NCI-H345 treated with DMSO at 0.1 percent for 48 hours (cell line): ENCODE results near the gene TBCK.
"Not testable (repeated sequence)": the region's sequence is repeated elsewhere in the genome, so short reads cannot be mapped to it uniquely, and the experiment has no call there.

Experiments used
- DNase-seq: peaks from one replicate; lab custom pipeline; 2025; ENCODE audit not compliant: unreplicated experiment; lab: John Stamatoyannopoulos, UW

Gene TBCK

DNA sequence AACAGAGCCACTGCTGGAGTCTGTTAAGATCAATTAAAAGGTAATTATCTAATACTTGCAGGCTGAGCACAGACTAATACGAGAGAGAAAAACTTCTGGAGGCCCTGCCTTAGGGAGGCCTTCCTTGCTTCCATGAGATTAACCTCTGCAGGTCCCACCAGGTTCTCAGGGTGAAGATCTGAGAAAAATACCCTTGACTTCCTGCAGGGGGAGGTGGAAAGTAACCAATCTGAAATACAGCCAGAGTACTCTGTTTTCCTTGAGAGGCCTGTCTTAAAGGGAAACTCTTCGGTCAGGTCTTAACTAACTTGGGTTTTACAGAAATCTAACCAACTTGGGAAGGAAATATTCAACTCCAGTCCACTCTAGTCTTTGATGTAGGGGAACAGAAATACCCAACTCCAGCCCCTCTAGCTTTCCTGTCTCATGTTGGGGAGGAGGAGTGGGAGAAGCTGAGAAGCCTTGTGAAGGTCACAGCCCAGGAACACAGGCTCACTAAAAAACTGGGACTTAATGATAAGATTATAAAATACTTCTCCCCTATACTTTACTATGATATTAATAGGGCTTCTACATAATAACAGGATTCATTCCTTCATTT is 77.1 kb downstream of the TBCK start:
- no peak for DNase-seq

DNA sequence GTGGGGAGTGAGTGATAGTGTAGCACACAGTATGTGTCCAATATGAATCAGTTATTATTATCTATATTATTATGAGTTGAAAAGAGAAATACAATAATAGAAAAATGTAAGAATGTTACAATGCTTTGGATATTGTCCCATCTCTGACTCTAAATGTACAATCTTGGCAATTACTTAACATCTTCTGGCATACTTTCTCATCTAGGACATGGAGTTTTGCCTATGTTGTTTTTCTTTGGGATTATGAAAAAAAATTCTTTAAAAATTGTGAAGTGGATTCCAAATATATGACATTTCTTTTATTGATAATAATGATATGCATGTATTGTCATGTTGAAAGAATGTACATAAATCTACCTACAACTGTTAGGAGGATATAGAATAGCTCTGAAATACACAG is 84.1 kb downstream of the TBCK start:
- no peak for DNase-seq

DNA sequence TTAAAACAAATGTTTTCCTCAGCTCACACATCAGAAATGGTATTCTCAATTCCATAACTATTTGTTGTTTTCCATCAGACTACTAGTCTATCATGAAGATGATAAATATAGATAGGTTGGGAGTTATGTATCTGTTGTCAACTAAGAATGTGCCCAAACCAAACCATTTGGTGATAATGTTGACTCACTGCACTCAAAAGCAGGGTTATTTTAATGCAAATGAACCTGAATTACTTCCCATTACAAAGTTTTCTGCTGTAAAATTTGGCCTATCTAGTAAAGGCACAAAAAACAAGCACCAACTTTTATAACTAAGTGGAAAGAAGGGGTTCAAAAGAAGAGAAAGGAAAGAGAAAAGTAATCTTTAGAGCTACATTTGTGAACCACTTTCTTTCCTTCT is 93.5 kb downstream of the TBCK start:
- DNase-seq, result no peak

GRCh38 chr4:106213291-106213690 is 102.7 kb downstream of the TBCK start:
- DNase-seq, result not testable (repeated sequence)

DNA sequence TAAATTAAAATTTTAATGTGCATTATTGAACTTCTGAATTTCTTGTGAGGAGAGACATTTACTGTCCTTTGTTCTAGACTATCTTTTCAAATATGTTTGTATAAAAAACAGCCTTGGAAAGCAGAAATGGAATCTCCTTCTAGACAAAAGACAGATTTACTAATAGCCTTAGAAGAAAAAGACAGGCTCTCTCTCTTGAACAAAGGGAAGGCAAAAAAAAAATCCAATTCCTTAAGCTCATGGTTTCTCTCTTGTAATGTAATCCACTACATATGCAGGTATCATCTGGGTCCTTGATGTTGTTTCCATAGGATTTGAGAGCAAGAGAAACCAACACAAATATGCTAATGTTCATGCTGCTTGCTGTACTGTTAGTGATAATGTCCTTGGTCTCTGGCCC is 106.0 kb downstream of the TBCK start:
- DNase-seq, result no peak

DNA sequence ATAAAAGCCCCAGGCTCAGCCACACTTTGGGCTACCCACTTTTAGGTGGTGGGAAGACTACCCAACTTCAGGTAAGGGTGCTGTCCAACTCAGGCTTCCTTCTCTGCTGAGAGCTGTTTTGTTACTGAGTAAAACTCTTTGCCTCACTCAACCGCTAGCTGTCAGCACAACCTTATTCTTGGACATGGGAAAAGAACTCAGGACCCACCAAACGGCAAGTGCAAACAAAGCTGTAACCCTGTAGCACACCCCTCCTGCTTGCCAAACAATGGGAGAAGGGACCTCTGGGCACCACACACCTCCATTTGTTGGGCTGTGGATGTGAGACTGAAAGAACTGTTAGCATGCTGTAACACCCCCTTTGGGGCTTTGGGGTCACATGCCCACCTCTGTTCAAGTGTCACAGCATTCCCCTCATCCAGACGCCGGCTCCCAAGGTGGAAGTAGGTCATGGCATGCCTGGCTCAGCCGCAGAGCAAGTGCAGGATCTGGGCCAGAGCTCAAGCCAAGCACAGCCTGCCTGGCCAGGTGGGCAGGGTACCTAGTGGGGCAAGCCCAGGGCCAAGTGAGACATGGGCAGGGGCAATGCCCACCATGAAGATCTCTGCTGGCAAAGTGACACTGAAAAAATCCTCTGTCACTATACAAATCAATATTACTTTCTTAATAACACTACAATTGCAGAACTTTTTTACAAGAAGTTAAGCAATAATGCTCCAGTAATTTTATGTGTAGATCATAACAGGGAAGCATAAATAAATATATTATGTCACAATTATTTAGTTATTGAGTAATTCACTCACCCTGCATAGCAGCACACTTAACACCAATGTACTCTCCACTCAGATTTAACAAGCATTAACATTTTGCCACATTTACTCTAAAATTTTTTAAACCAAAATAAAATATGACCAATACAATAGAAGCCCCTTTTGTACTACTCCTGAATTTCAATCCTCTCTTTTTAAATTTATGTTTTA is 107.2 kb downstream of the TBCK start:
- no peak for DNase-seq

GRCh38 chr4:106201373-106201772 is 114.6 kb downstream of the TBCK start:
- no peak for DNase-seq

- no peak for DNase-seq
These were observed 120.5 kb downstream of the TBCK start for GRCh38 chr4:106195435-106195950.

DNA sequence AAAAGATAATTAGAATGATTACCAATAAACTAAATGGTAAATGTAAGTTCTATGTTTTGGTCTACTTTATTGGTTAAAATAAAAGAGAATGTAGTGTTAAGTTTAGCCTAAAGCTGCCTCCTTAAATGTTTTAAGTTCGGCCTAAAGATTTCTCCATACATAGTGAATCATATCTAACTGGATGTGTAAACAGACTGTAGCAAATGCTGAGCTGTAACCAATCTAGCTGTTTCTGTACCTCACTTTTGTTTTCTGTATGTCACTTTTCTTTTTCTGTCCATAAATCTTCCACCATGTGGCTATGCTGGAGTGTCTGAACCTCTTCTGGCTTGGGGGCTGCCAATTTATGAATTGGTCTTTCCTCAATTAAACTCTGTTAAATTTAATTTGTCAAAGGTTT is 121.2 kb downstream of the TBCK start:
- no peak for DNase-seq

GRCh38 chr4:106192131-106192530 is 123.9 kb downstream of the TBCK start:
- no peak for DNase-seq

GRCh38 chr4:106186201-106186600 is 129.8 kb downstream of the TBCK start:
- no peak for DNase-seq

GRCh38 chr4:106183551-106183950 is 132.5 kb downstream of the TBCK start:
- DNase-seq, result no peak

GRCh38 chr4:106172861-106173260 is 143.1 kb downstream of the TBCK start:
- DNase-seq, result no peak

- DNase-seq, result no peak
These were observed 150.5 kb downstream of the TBCK start for GRCh38 chr4:106165351-106166010.

GRCh38 chr4:106162278-106162677 is 153.7 kb downstream of the TBCK start:
- DNase-seq, result no peak

- DNase-seq, result no peak
These were observed 155.4 kb downstream of the TBCK start for GRCh38 chr4:106160560-106160959.

- DNase-seq, result no peak
These were observed 166.1 kb downstream of the TBCK start for GRCh38 chr4:106149911-106150310.

- DNase-seq, result no peak
These were observed 167.0 kb downstream of the TBCK start for GRCh38 chr4:106149026-106149425.

GRCh38 chr4:106142616-106143127 is 173.3 kb downstream of the TBCK start:
- DNase-seq, result no peak

GRCh38 chr4:106140601-106141000 is 175.4 kb downstream of the TBCK start:
- no peak for DNase-seq

DNA sequence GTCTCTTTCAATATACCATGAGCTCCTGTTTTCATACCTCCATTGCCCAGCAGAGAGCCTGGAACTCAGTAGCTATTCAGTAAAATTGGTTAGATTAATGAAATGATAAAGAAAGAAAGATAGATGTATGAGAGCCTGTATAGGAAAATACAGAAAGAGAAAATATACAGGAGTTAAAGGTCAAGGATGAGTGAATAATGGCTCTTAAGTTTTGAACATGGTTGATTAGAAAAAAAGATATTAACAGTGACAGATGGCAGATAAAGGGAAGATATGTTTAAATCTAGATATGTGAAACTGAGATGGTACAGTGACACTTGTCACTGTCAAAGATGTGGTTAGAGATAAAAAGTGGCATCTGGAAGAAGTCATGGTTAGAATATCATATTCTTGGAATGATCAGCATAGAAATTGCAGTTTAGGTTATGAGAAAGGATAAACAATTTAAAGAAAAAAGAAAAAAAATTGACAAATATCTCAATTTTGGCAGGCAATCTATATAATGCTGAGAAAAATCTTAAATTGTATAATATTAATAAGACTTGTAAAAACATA is 179.2 kb downstream of the TBCK start:
- no peak for DNase-seq
